Measurements from ENCODE around the gene OXCT1.

- TF ChIP-seq MYC (IDR thresholded peaks at IDR 0.05; ENCODE audit: low read depth, low read length) (no peak), FOS (IDR thresholded peaks at IDR 0.05; ENCODE audit: borderline replicate concordance, insufficient read depth, low read length) (no peak), MAX (IDR thresholded peaks at IDR 0.05; ENCODE audit: insufficient read depth, insufficient read length) (no peak), POLR2AphosphoS5 (IDR thresholded peaks at IDR 0.05; ENCODE audit: insufficient read depth, low read depth, low read length) (no peak), POLR2A (IDR thresholded peaks at IDR 0.05; ENCODE audit: low read depth, low read length) (no peak)
Measured at GRCh38 chr5:41856644-41857491, 13.4 kb downstream of the OXCT1 start.
